Mesothelial cell of epicardium (in vitro differentiated cells): ENCODE data around the gene ARHGAP30. TPM values are rescaled to one million over a fixed set of nuclear protein-coding genes. Genes with fewer than 3 reads are reported as not detected.
A peak's percentile ranks its signal among the peaks of the same experiment; 100 is the strongest.

ENCODE experiments used
- DNase-seq, 2 experiments: peaks; one replicate each; pipeline ENCODE4 v3.0.0; 2021; ENCODE audit warnings: low spot score in 2 of 2; ENCODE audit not compliant: unreplicated experiment in 2 of 2
- H3K27ac Mint-ChIP-seq: 2 replicates; pipeline ENCODE4 v1.8.0; 2021; ENCODE audit warnings: mixed read lengths
- H3K27me3 Mint-ChIP-seq: 2 replicates; pipeline ENCODE4 v1.8.0; 2021; ENCODE audit warnings: low read depth, mixed read lengths
- H3K36me3 Mint-ChIP-seq: 2 replicates; pipeline ENCODE4 v1.8.0; 2021; ENCODE audit warnings: mixed read lengths
- H3K4me1 Mint-ChIP-seq: 2 replicates; pipeline ENCODE4 v1.8.0; 2021; ENCODE audit warnings: mixed read lengths
- H3K4me3 Mint-ChIP-seq: 2 replicates; pipeline ENCODE4 v1.8.0; 2021; ENCODE audit warnings: mild to moderate bottlenecking, moderate library complexity, mixed read lengths
- H3K9me3 Mint-ChIP-seq: 2 replicates; pipeline ENCODE4 v1.8.0; 2021; ENCODE audit warnings: mixed read lengths
- CTCF ChIP-seq: fragments of 200-600 bp; sonication (generic); IDR thresholded peaks from one replicate; pipeline ENCODE4 v1.5.0; 2021; ENCODE audit warnings: antibody characterized with exemption; ENCODE audit not compliant: unreplicated experiment
- total RNA-seq: library from RNA; stranded (reverse); gene quantifications from 3 replicates; pipeline ENCODE4 v1.2.1, GENCODE V29; 2021

ARHGAP30 gene
- total RNA-seq, 1 donor from 2014 or later: 1.6 TPM

GRCh38 chr1:161000736-161001480 lies 68.8 kb downstream of the ARHGAP30 start:
- H3K27me3 Mint-ChIP-seq: no peaks in the 10 kb centered on the region
- H3K9me3 Mint-ChIP-seq: no peaks in the 10 kb centered on the region
- H3K4me3 Mint-ChIP-seq: no peak overlapping the region
- H3K27ac Mint-ChIP-seq: peak overlapping the region; percentile 54
- peaks cover 17% of the 10 kb centered on the region for H3K4me1 Mint-ChIP-seq
- peaks cover 12% of the 10 kb centered on the region for H3K36me3 Mint-ChIP-seq
- no peak for DNase-seq
- TF ChIP-seq CTCF: no peak

GRCh38 chr1:160999376-160999775 lies 70.3 kb downstream of the ARHGAP30 start:
- Mint-ChIP-seq H3K36me3 (peaks cover 14% of the 10 kb centered on the region), H3K4me1 (peaks cover 17% of the 10 kb centered on the region), H3K27me3 (no peaks in the 10 kb centered on the region), H3K9me3 (no peaks in the 10 kb centered on the region), H3K27ac (no peak overlapping the region), H3K4me3 (no peak overlapping the region)
- DNase-seq: no peak
- TF ChIP-seq CTCF: no peak

GRCh38 chr1:160997323-160998038 lies 72.2 kb downstream of the ARHGAP30 start:
- no peak overlapping the region for H3K4me3 Mint-ChIP-seq
- peaks cover 14% of the 10 kb centered on the region for H3K36me3 Mint-ChIP-seq
- H3K27me3 Mint-ChIP-seq: no peaks in the 10 kb centered on the region
- peak; percentile 30 for TF ChIP-seq CTCF
- H3K27ac Mint-ChIP-seq: peak overlapping the region; percentile 72
- no peaks in the 10 kb centered on the region for H3K9me3 Mint-ChIP-seq
- peaks cover 22% of the 10 kb centered on the region for H3K4me1 Mint-ChIP-seq
- peak in 1 of 2 experiments; percentile 46 for DNase-seq

Other genes starting within 250 kb of the ARHGAP30 start
- not detected in 3 replicates for gene CD244, start 207.0 kb downstream of the ARHGAP30 start, total RNA-seq
- gene ITLN1, start 184.7 kb downstream of the ARHGAP30 start, total RNA-seq: 0.63 to 0.73 TPM in 2 of 3 replicates, not detected in the other
- gene ITLN2, start 115.1 kb downstream of the ARHGAP30 start, total RNA-seq: 0.41 to 0.80 TPM (median 0.72 TPM) in 3 replicates
- gene F11R, start 48.7 kb downstream of the ARHGAP30 start, total RNA-seq: 114 to 132 TPM (median 122 TPM) in 3 replicates
- gene TSTD1, start 30.9 kb downstream of the ARHGAP30 start, total RNA-seq: 53.2 to 60.3 TPM (median 53.7 TPM) in 3 replicates
- 66.4 to 68.0 TPM (median 66.6 TPM) in 3 replicates for gene USF1, start 23.9 kb downstream of the ARHGAP30 start, total RNA-seq
- 29.9 to 31.5 TPM (median 30.6 TPM) in 3 replicates for gene NECTIN4, start 19.7 kb upstream of the ARHGAP30 start, total RNA-seq
- gene KLHDC9, start 28.5 kb upstream of the ARHGAP30 start, total RNA-seq: 4.2 to 5.4 TPM (median 5.4 TPM) in 3 replicates
- 49.7 to 53.2 TPM (median 50.8 TPM) in 3 replicates for gene PFDN2, start 48.1 kb upstream of the ARHGAP30 start, total RNA-seq
- gene NIT1, start 48.2 kb upstream of the ARHGAP30 start, total RNA-seq: 35.3 to 37.7 TPM (median 35.9 TPM) in 3 replicates
- 43.7 to 45.0 TPM (median 44.4 TPM) in 3 replicates for gene DEDD, start 62.8 kb upstream of the ARHGAP30 start, total RNA-seq
- 86.2 to 90.2 TPM (median 88.7 TPM) in 3 replicates for gene UFC1, start 84.1 kb upstream of the ARHGAP30 start, total RNA-seq
- gene USP21, start 89.6 kb upstream of the ARHGAP30 start, total RNA-seq: 42.6 to 48.4 TPM (median 47.4 TPM) in 3 replicates
- 48.9 to 49.7 TPM (median 49.0 TPM) in 3 replicates for gene PPOX, start 96.5 kb upstream of the ARHGAP30 start, total RNA-seq
- gene B4GALT3, start 107.6 kb upstream of the ARHGAP30 start, total RNA-seq: 38.0 to 43.0 TPM (median 40.5 TPM) in 3 replicates
- 6.8 to 9.9 TPM (median 9.2 TPM) in 3 replicates for gene ADAMTS4, start 129.2 kb upstream of the ARHGAP30 start, total RNA-seq
- gene NDUFS2, start 132.5 kb upstream of the ARHGAP30 start, total RNA-seq: 70.1 to 72.0 TPM (median 70.8 TPM) in 3 replicates
- gene FCER1G, start 145.4 kb upstream of the ARHGAP30 start, total RNA-seq: 0.40 to 1.8 TPM (median 1.3 TPM) in 3 replicates
- gene APOA2, start 153.7 kb upstream of the ARHGAP30 start, total RNA-seq: not detected in 3 replicates
- gene TOMM40L, start 156.2 kb upstream of the ARHGAP30 start, total RNA-seq: 8.5 to 9.3 TPM (median 9.3 TPM) in 3 replicates
- gene NR1I3, start 168.3 kb upstream of the ARHGAP30 start, total RNA-seq: not detected in 3 replicates
- gene PCP4L1, start 188.9 kb upstream of the ARHGAP30 start, total RNA-seq: 0.25 TPM in 1 of 3 replicates, not detected in the others
- 1.3 to 1.4 TPM (median 1.3 TPM) in 3 replicates for gene MPZ, start 240.1 kb upstream of the ARHGAP30 start, total RNA-seq
- gene SDHC, start 244.5 kb upstream of the ARHGAP30 start, total RNA-seq: 141 to 147 TPM (median 145 TPM) in 3 replicates